Keratinocyte (primary cell): ENCODE measurements around the gene PARD3. TPM values are rescaled to one million over a fixed set of nuclear protein-coding genes. Genes with fewer than 3 reads are reported as not detected.
A peak's percentile ranks its signal among the peaks of the same experiment; 100 is the strongest.

ENCODE experiments used
- DNase-seq: peaks from one replicate; pipeline ENCODE4 v3.0.0-alpha.2; 2011; ENCODE audit warnings: low read depth, missing footprints, low spot score
- FAIRE-seq: peaks from 2 replicates; lab custom pipeline; 2011; peaks lifted over from hg19 to GRCh38; lab: Jason Lieb, UNC
- H2AFZ ChIP-seq: 2 replicates; pipeline ENCODE4 v1.6.0; 2012; ENCODE audit warnings: low read length, control low read depth, inconsistent platforms; ENCODE audit not compliant: control insufficient read depth
- H3K27ac ChIP-seq: 2 replicates; pipeline ENCODE4 v1.5.1; 2011; ENCODE audit warnings: low read length; ENCODE audit not compliant: control insufficient read depth, insufficient read depth
- H3K27me3 ChIP-seq: 3 replicates; pipeline ENCODE4 v1.6.0; 2011; ENCODE audit warnings: low read length; ENCODE audit not compliant: control insufficient read depth, insufficient read depth; ENCODE audit errors: extremely low read depth
- H3K36me3 ChIP-seq, 2 experiments: 2 replicates in 1 of 2; 3 replicates in 1 of 2; pipeline ENCODE4 v1.5.1; 2011; ENCODE audit warnings: low read length in 2 of 2, mild to moderate bottlenecking in 1 of 2; ENCODE audit not compliant: control insufficient read depth in 2 of 2, insufficient read depth in 2 of 2; ENCODE audit errors: extremely low read depth in 1 of 2
- H3K4me1 ChIP-seq: 3 replicates; pipeline ENCODE4 v1.5.1; 2011; ENCODE audit warnings: low read length; ENCODE audit not compliant: control insufficient read depth, insufficient read depth; ENCODE audit errors: extremely low read depth
- H3K4me2 ChIP-seq: 3 replicates; pipeline ENCODE4 v1.6.0; 2011; ENCODE audit warnings: low read depth, low read length; ENCODE audit not compliant: control insufficient read depth, insufficient read depth; ENCODE audit errors: extremely low read depth
- H3K4me3 ChIP-seq, 3 experiments: fragments of 200-600 bp in 1 of 3; sonication (generic) in 1 of 3; 2 replicates in 2 of 3; 3 replicates in 1 of 3; pipeline ENCODE4 v1.5.1; 2011 to 2016; ENCODE audit warnings: low read length in 3 of 3, mild to moderate bottlenecking in 3 of 3, control low read depth in 2 of 3, inconsistent platforms in 1 of 3, low read depth in 1 of 3, mixed read lengths in 1 of 3, mixed run types in 1 of 3, moderate library complexity in 1 of 3; ENCODE audit not compliant: control insufficient read depth in 2 of 3, insufficient read depth in 2 of 3; ENCODE audit errors: extremely low read depth in 1 of 3
- H3K79me2 ChIP-seq: 2 replicates; pipeline ENCODE4 v1.6.0; 2012; ENCODE audit warnings: low read length; ENCODE audit not compliant: control insufficient read depth, insufficient read depth
- H3K9ac ChIP-seq: 3 replicates; pipeline ENCODE4 v1.6.0; 2011; ENCODE audit warnings: low read length; ENCODE audit not compliant: control insufficient read depth, insufficient read depth; ENCODE audit errors: extremely low read depth
- H3K9me1 ChIP-seq: 3 replicates; pipeline ENCODE4 v1.6.0; 2011; ENCODE audit warnings: low read length; ENCODE audit not compliant: control insufficient read depth, insufficient read depth; ENCODE audit errors: extremely low read depth
- H3K9me3 ChIP-seq: 2 replicates; pipeline ENCODE4 v1.5.1; 2012; ENCODE audit warnings: low read depth, low read length; ENCODE audit not compliant: control insufficient read depth
- H4K20me1 ChIP-seq: 3 replicates; pipeline ENCODE4 v1.6.0; 2011; ENCODE audit warnings: low read length; ENCODE audit not compliant: control insufficient read depth, insufficient read depth; ENCODE audit errors: extremely low read depth
- EZH2 ChIP-seq: IDR thresholded peaks from one replicate; pipeline ENCODE4 v1.6.1; 2012; ENCODE audit warnings: inconsistent platforms, mild to moderate bottlenecking, low read length, moderate library complexity
- dilution Hi-C: fragments of 300-500 bp; cut with MboI; formaldehyde crosslinking; loops from one replicate; pipeline ENCODE4 v1.7.0; 2020; ENCODE audit warnings: low sequenced_read_pairs; ENCODE audit not compliant: extremely low pct_ligation_motif_present
- polyA plus RNA-seq, 5 experiments: library from polyadenylated mRNA; depleted of rRNA in 3 of 5; stranded (reverse) in 3 of 5; stranded (forward) in 1 of 5; unstranded in 1 of 5; fragments of >200 nt; gene quantifications; 1 replicate in 1 of 5; 2 replicates in 3 of 5; 3 replicates in 1 of 5; pipeline versions ENCODE4 v1.2.1 to v1.2.3, GENCODE V29; 2011 to 2012; ENCODE audit warnings: missing spikeins in 2 of 5, low read depth in 1 of 5, low replicate concordance in 1 of 5
- TF ChIP-seq, protein P1 (sequence below), 3 experiments: IDR thresholded peaks in 1 of 3; conservative IDR thresholded peaks in 1 of 3; optimal IDR thresholded peaks in 1 of 3; 2 replicates in 2 of 3; 3 replicates in 1 of 3; pipeline versions ENCODE3 to v1.5.1; 2011; ENCODE audit warnings: low read length in 3 of 3, mild to moderate bottlenecking in 3 of 3, moderate library complexity in 2 of 3, control low read depth in 1 of 3, inconsistent platforms in 1 of 3; ENCODE audit not compliant: insufficient read depth in 2 of 3; ENCODE audit errors: extremely low read depth in 1 of 3

The PARD3 gene
- polyA plus RNA-seq, 1 donor (not counting 4 experiments of a cell fraction or from before 2014, with no cell fraction given): 46.4 TPM

DNA sequence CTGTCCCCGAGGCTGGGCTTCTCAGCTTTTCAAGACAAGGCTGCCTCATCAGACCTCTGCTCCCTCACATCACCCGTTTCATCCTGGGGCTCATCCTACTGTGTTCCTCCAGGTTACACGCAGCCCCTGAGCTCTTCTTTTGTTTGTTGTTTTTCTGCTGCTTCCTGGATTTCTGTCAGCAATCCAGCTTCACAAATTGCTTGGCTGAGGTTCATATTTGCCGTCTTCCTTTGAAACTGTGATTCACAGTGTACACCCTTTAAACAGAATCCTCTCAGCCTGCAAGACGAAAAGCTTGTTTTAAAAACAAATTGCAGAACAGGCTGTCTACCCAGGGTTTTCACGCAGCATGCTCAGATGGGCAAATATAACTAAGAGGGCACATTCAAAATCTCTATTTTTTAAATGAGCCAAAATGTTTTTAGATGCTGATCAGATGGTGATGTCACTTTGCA lies 39.1 kb upstream of the PARD3 start:
- Histone ChIP-seq H3K79me2 (no peaks in the 10 kb centered on the region), H3K27me3 (no peaks in the 10 kb centered on the region), H3K9me3 (no peaks in the 10 kb centered on the region), H3K4me3 (peak overlapping the region in 2 of 3 experiments; percentile 25 to 27), H3K4me2 (peak overlapping the region; percentile 72), H4K20me1 (no peaks in the 10 kb centered on the region), H3K36me3 (no peaks in the 10 kb centered on the region), H2AFZ (peak overlapping the region; percentile 93), H3K27ac (no peak overlapping the region), H3K4me1 (peaks cover 5% of the 10 kb centered on the region), H3K9me1 (no peaks in the 10 kb centered on the region), H3K9ac (peak overlapping the region; percentile 47)
- DNase-seq (no peak), FAIRE-seq (peak; percentile 13)
- TF ChIP-seq, protein P1, sequence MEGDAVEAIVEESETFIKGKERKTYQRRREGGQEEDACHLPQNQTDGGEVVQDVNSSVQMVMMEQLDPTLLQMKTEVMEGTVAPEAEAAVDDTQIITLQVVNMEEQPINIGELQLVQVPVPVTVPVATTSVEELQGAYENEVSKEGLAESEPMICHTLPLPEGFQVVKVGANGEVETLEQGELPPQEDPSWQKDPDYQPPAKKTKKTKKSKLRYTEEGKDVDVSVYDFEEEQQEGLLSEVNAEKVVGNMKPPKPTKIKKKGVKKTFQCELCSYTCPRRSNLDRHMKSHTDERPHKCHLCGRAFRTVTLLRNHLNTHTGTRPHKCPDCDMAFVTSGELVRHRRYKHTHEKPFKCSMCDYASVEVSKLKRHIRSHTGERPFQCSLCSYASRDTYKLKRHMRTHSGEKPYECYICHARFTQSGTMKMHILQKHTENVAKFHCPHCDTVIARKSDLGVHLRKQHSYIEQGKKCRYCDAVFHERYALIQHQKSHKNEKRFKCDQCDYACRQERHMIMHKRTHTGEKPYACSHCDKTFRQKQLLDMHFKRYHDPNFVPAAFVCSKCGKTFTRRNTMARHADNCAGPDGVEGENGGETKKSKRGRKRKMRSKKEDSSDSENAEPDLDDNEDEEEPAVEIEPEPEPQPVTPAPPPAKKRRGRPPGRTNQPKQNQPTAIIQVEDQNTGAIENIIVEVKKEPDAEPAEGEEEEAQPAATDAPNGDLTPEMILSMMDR (optimal IDR thresholded peaks at IDR 0.05 in 1 of 3, IDR thresholded peaks at IDR 0.05 in 1 of 3, conservative IDR thresholded peaks at IDR 0.05 in 1 of 3; ENCODE audit: extremely low read depth in 1 of 3, insufficient read depth in 2 of 3, low read length in 3 of 3): no peak
- no peak for TF ChIP-seq EZH2
- dilution Hi-C loops: no loop called here

DNA sequence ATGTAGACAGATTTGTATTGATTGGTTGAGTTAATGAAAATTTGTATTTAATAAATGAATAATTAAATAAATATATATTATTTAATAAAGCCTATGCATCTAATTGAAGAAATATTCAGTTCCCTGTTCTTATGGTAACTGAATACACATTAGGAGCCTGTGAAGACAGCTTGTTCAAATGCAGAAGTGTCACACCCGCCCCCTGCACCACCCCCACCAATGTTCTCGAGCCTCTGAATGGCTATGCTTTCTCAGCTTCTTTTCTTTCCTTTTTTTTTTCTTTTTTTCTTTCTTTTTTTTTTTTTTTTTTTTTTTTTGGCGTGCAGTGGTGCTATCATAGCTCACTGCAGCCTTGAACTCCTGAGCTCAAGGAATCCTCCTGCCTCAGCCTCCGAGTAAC lies 38.3 kb upstream of the PARD3 start:
- H4K20me1 ChIP-seq: no peaks in the 10 kb centered on the region

More for the DNA sequence above, 38.3 kb upstream of the PARD3 start:
- Histone ChIP-seq H3K27ac (no peak overlapping the region), H3K27me3 (no peaks in the 10 kb centered on the region), H3K4me3 (no peak overlapping the region), H3K9me3 (no peaks in the 10 kb centered on the region), H3K4me2 (no peak overlapping the region), H2AFZ (no peak overlapping the region), H3K36me3 (no peaks in the 10 kb centered on the region), H3K4me1 (peaks cover 5% of the 10 kb centered on the region), H3K9ac (no peak overlapping the region), H3K79me2 (no peaks in the 10 kb centered on the region), H3K9me1 (no peaks in the 10 kb centered on the region)
- no peak for DNase-seq
- FAIRE-seq: no peak
- TF ChIP-seq, protein P1 (optimal IDR thresholded peaks at IDR 0.05 in 1 of 3, IDR thresholded peaks at IDR 0.05 in 1 of 3, conservative IDR thresholded peaks at IDR 0.05 in 1 of 3; ENCODE audit: extremely low read depth in 1 of 3, insufficient read depth in 2 of 3, low read length in 3 of 3): no peak
- no peak for TF ChIP-seq EZH2
- dilution Hi-C loops: no loop called here
